Effector memory CD8-positive, alpha-beta T cell (primary cell): ENCODE results near the gene RRP9.
"Not testable (repeated sequence)": the region's sequence is repeated elsewhere in the genome, so short reads cannot be mapped to it uniquely, and the experiment has no call there.

Experiments used
- ATAC-seq: fragments of 150-1000 bp; cut with Tn5 transposase; replicated peaks from 2 replicates; pipeline ENCODE4 v1.10.0; 2021; ENCODE audit warnings: mild to moderate bottlenecking, moderate library complexity
- DNase-seq, 3 experiments: peaks; one replicate each; pipeline ENCODE4 v3.0.0; 2021
- H3K27ac Mint-ChIP-seq, 2 donors: one replicate each; pipeline ENCODE4 v1.8.0; 2022; ENCODE audit warnings: mild to moderate bottlenecking in 2 of 2, mixed read lengths in 2 of 2, moderate library complexity in 2 of 2
- H3K27me3 Mint-ChIP-seq, 2 donors: one replicate each; pipeline ENCODE4 v1.8.0; 2022; ENCODE audit warnings: mixed read lengths in 2 of 2
- H3K36me3 Mint-ChIP-seq: one replicate; pipeline ENCODE4 v1.8.0; 2022; ENCODE audit warnings: mild to moderate bottlenecking, moderate library complexity, mixed read lengths; ENCODE audit not compliant: insufficient read depth
- H3K4me1 Mint-ChIP-seq, 2 donors: one replicate each; pipeline ENCODE4 v1.8.0; 2022; ENCODE audit warnings: low read depth in 2 of 2, mixed read lengths in 2 of 2
- H3K4me3 Mint-ChIP-seq, 2 donors: one replicate each; pipeline ENCODE4 v1.8.0; 2022; ENCODE audit warnings: mild to moderate bottlenecking in 2 of 2, mixed read lengths in 2 of 2, moderate library complexity in 2 of 2
- H3K9me3 Mint-ChIP-seq, 2 donors: one replicate each; pipeline ENCODE4 v1.8.0; 2022; ENCODE audit warnings: mixed read lengths in 2 of 2

Gene RRP9

DNA sequence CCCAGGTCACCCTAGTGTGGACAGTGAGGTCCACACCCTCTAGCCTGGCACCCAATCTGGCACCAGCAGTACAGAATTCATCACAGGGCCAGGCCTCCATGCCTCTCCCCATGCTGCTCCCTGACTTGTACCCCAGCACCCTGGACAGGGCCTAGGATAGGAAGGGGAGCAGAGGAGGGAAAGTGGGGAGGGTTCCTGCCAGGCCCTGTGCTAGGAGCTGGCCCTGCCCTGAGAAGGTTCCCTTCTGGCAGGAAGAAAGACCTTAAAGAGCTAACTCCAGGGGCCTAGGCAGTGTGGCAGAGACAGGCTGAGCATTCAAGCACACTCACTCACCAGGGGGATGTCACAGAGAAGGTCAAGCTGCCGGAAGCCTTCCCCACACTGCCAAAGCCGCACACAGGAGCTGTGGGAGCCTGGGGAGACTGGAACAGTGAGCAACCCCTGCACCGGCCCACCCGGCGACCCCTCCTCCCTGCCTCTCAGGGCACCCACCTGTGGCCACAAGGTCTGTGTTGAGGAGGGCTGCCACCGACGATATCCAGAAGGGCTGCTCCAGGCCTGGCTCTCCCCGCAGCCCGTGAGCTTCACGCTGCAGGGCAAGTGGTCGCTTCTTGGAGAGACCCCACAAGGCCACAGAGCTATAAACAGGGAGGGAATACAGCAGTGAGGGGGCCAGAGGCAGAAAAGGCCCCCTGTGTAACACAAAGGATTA is 7.4 kb downstream of the RRP9 start:
- Mint-ChIP-seq H3K4me1 (peaks cover 4 to 5% of the 10 kb centered on the region in 2 donors), H3K27me3 (no peaks in the 10 kb centered on the region), H3K27ac (no peak overlapping the region), H3K4me3 (no peak overlapping the region), H3K9me3 (no peaks in the 10 kb centered on the region), H3K36me3 (peaks cover 21% of the 10 kb centered on the region)
- ATAC-seq, result no peak
- DNase-seq, result no peak

DNA sequence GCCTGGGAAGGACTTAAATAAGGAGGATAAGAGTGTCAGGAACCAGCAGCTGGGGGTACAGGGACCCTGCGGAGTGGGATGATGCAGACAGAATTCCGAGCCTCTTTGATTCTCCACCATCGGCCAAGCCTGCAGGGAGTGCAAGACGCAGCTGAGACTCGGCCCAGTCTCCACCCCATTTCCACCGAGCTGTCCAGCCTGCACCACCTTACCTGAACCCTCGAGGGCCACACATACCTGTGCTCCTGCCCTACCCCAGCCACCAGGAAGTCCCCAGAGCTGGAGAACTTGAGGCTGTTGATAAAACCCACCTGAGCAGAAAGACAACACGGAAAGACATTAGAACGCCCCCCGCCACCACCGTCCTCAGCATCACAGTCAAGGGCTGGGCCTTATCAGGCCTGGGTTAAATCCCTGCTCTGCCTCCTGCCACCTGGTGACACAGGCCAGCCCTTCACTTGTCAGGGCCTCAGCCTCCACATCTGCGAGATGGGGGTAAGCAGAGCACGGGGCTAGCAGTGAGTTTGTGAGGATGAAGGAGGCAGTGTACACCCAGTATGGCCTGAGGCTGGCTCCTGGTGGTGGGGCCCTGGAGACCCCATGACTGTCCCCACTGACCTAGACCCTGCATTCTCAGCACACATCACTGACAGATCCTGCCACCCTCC is 8.1 kb downstream of the RRP9 start:
- Mint-ChIP-seq H3K27ac (no peak overlapping the region), H3K4me3 (no peak overlapping the region), H3K27me3 (no peaks in the 10 kb centered on the region), H3K4me1 (no peaks in the 10 kb centered on the region), H3K9me3 (no peaks in the 10 kb centered on the region), H3K36me3 (peaks cover 21% of the 10 kb centered on the region)
- DNase-seq, result no peak
- ATAC-seq, result no peak

DNA sequence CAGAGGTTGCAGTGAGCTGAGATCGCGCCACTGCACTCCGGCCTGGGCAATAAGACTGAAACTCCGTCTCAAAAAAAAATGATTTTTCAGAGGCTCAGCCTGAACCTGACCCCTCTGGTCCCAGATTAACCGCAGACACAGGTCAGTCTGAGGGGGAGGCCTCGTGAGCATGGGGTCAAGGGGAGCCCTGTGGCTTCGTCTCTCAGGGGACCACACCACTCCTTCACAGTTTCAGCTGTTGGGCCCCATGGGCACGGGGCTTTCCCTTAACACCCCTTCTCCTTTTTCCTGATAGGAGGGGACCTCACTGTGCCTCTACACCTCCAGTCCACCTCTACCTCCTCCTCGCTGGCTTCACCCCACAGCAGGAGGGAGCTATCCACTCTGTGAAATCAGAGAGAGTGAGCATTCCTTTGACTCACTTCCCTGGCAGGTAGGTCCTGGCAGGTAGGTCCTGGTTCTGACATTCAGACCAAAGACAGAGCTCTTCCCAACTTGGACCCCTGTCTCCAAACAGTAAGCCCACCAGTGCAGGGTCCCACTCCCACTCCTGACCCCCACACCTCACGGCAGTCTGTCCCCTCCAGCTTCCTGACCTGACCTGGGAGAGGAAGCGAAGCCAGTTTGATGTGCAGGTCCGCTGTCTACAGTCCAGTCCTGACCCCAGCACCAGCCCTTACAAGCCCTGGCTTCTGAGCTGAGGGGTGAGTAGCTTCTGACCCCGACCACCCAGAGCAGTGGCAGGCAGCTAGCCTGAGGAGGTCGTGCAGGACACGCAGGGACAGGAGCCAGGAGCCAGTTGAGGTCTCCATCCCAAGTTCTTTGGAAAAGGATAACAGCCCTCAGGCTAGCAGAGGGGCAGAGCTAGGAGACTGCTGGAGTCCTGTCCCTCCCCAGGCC is 9.0 kb downstream of the RRP9 start:
- Mint-ChIP-seq H3K4me3 (no peak overlapping the region), H3K4me1 (no peaks in the 10 kb centered on the region), H3K9me3 (no peaks in the 10 kb centered on the region), H3K27ac (peak overlapping the region in 1 of 2 donors; percentile 60), H3K36me3 (peaks cover 19% of the 10 kb centered on the region), H3K27me3 (no peaks in the 10 kb centered on the region)
- DNase-seq, result no peak
- no peak for ATAC-seq

DNA sequence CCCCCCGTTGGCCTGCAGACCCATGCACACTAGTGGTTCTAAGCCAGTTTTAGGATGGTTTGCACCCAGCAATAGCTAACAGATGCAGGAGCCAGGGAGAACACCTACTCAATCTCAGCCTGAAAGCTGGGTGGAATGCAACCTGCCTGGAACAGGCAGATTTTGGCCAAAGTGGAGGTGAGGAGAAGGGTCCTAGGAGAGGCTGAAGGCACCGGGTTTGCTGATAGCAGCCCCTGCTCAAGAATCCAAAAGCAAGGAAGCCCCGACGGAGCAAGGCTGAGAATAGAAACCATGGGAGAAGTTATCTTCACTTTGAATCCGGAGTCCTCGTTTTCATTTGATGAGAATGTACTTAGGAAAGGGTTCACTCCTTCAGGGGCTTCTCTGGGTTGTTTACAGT is 9.9 kb downstream of the RRP9 start:
- DNase-seq (no peak), ATAC-seq (no peak)
- H3K4me3 Mint-ChIP-seq, result no peak overlapping the region
- no peaks in the 10 kb centered on the region for H3K27me3 Mint-ChIP-seq
- peaks cover 14% of the 10 kb centered on the region for H3K36me3 Mint-ChIP-seq
- no peaks in the 10 kb centered on the region for H3K4me1 Mint-ChIP-seq
- H3K27ac Mint-ChIP-seq, result no peak overlapping the region
- H3K9me3 Mint-ChIP-seq, result no peaks in the 10 kb centered on the region

DNA sequence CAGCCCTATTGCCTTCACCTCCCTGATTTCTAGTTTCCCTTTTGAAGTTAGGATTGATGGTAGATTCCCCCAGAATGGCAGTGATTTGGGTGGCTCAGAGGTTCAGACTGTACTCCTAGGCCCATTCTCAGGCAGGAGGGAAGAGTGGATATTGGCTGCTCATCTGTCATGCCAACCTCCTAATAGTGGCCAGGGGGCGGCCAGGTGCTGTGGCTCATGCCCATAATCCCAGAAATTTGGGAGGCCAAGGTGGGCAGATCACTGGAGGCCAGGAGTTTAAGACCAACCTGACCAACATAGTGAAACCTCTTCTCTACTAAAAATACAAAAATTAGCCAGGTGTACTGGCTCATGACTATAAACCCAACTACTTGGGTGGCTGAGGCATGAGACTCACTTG is 11.3 kb downstream of the RRP9 start:
- H3K9me3 Mint-ChIP-seq, result no peaks in the 10 kb centered on the region
- no peak overlapping the region for H3K27ac Mint-ChIP-seq
- no peak for DNase-seq
- H3K36me3 Mint-ChIP-seq, result peaks cover 8% of the 10 kb centered on the region
- ATAC-seq, result no peak
- H3K4me3 Mint-ChIP-seq, result no peak overlapping the region
- no peaks in the 10 kb centered on the region for H3K27me3 Mint-ChIP-seq
- H3K4me1 Mint-ChIP-seq, result no peaks in the 10 kb centered on the region

DNA sequence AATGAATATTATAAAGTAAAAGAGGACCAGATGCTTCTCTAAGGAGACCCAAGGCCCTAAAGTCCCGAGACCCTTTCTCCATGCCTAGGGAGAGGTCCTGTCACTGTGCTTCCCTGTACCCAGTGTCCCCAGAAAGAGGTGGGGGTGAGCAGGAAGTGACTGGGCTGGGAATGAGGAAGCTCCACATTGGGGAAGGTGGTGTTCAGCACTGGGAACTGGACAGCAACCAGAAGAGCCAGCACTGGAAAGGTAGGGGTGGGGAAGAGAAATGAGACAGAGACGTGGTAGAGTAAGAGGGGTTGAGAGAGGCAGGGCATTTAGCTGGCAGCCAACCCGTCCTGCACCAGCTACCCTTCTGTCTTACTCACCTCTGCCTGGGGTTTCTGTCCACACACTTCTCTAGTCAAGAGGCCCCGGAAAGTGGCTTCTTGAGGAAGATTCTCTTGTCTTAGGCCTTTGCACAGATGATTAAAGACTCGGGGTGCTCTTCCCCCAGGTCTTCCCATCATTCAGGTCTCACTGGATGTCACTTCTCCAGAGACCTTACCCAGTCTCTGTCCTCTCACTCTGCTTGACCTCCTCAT is 12.2 kb downstream of the RRP9 start:
- Mint-ChIP-seq H3K27ac (no peak overlapping the region), H3K9me3 (no peaks in the 10 kb centered on the region), H3K36me3 (peaks cover 3% of the 10 kb centered on the region), H3K4me3 (no peak overlapping the region), H3K4me1 (no peaks in the 10 kb centered on the region), H3K27me3 (no peaks in the 10 kb centered on the region)
- DNase-seq, result no peak
- no peak for ATAC-seq

DNA sequence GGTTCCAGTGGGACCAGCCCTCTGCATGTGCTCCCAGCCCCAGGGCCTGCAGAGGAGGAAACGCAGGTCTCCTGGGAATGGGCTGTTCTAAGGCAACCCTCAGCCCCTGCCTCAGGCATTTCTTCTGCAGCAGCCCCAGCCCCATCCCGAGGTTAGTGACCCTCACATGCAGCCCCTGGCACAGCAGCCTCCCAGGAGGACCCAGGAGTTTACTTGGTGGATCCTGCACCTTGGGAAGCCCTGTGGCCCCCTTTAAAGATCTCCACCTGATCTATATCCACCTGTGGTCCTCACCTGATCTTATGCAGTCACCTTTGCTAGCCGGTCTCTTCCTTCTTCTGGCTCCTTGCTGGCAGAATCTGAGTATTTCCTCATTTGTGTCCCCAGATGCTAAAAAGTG is 12.7 kb downstream of the RRP9 start:
- not testable (repeated sequence) for H3K4me1 Mint-ChIP-seq, DNase-seq, H3K4me3 Mint-ChIP-seq, H3K27me3 Mint-ChIP-seq, H3K36me3 Mint-ChIP-seq, H3K9me3 Mint-ChIP-seq, H3K27ac Mint-ChIP-seq, ATAC-seq

DNA sequence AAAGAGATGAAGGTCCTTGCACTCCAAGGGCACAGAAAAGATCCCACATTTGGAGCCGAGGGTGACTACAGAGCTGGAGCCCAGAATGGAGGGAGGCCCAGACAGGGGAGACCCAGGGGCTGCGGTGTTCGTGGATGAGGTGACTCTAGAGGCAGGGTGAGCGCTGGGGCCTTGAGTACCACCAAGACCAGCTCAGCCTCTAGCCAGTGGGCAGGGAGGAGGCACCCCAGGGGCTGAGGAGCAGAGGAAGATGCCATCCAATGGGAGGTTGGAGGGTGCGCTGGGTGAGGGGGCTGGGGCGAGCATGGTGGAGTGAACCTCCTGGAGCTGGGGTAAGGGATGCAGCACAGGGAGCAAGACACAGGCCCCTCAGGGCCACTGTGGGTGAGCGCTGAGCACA is 13.3 kb downstream of the RRP9 start:
- Mint-ChIP-seq H3K27me3 (no peaks in the 10 kb centered on the region), H3K27ac (peak overlapping the region in 1 of 2 donors; percentile 82), H3K9me3 (no peaks in the 10 kb centered on the region), H3K36me3 (no peaks in the 10 kb centered on the region), H3K4me3 (no peak overlapping the region), H3K4me1 (no peaks in the 10 kb centered on the region)
- no peak for ATAC-seq
- no peak for DNase-seq

DNA sequence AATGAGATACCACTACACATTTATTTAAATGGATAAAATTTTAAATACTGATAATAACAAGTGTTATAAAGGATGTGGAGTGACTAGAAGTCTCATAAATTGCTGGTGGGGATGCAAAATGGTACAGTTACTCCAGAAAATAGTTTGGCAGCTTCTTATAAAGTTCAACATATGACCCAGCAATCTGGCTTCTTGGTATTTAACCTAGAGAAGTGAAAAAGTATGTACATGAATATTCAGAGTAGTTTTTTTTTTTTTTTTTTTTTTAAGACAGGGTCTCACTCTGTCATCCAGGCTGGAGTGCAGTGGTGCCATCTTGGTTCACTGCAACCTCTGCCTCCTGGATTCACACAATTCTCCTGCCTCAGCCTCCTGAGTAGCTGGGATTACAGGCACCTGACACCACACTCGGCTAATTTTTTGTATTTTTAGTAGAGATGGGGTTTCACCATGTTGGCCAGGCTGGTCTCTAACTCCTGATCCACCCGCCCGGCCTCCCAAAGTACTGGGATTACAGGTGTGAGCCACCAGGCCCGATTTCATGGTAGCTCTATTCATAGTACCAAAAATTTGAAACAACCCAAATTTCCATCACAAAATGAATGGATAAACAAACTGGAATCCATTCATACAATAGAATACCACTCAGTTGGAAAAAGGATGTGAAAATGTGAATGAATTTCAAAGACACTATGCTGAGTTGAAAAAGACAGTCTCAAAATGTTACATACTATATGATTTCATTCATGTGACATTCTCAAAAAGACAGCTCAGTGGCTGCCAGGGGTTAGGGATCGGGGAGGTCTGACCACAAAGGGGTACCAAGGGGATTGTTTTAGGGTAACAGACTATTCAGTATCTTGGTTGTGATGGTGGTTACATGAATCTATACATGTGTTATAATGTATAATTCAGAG is 14.4 kb downstream of the RRP9 start:
- Mint-ChIP-seq H3K27ac (no peak overlapping the region), H3K4me1 (no peaks in the 10 kb centered on the region), H3K9me3 (no peaks in the 10 kb centered on the region), H3K27me3 (peaks cover 0 to 3% of the 10 kb centered on the region in 2 donors), H3K4me3 (no peak overlapping the region), H3K36me3 (no peaks in the 10 kb centered on the region)
- no peak for ATAC-seq
- DNase-seq, result no peak

DNA sequence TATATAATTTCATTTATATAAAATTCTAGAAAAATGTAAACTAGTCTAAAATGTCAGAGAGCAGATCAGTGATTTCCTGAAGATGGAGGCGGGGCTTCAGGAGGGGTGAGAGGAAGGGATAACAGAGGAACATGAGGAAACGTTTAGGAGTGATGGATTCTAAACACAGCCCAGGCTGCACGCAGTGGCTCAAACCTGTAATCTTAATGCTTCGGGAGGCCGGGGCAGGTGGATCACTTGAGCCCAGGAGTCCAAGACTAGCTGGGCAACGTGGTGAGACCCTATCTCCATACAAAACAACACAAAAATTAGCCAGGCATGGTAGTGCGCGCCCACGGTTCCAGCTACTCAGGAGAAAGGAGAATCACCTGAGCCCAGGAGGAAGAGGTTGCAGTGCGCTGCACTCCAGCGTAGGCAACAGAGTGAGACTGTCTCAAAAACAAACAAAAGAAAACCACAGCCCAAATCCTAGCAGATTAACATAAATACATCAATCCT is 20.6 kb downstream of the RRP9 start:
- Mint-ChIP-seq H3K27me3 (peaks cover 6 to 15% of the 10 kb centered on the region in 2 donors), H3K9me3 (no peaks in the 10 kb centered on the region), H3K4me1 (no peaks in the 10 kb centered on the region), H3K36me3 (no peaks in the 10 kb centered on the region), H3K27ac (no peak overlapping the region), H3K4me3 (no peak overlapping the region)
- ATAC-seq (no peak), DNase-seq (no peak)

DNA sequence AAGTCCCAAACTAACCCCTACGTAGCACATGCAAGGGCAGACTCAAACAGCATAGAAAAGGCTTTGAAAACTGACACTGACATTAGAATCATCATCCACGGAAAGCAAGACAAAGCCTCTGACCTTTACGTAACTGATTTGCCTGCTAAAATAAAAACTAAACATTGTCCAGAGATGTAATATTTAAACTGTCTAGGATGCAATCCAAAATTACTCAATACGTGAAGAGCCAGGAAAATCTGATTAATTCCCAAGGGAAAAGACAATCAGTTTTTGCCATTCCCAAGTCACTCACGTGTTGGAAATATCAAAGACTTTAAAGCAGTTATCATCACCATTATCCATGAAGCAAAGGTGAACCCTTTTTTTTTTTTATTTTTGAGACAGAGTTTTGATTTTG is 25.3 kb downstream of the RRP9 start:
- no peak overlapping the region for H3K4me3 Mint-ChIP-seq
- no peaks in the 10 kb centered on the region for H3K9me3 Mint-ChIP-seq
- H3K36me3 Mint-ChIP-seq, result no peaks in the 10 kb centered on the region
- no peak overlapping the region for H3K27ac Mint-ChIP-seq
- H3K4me1 Mint-ChIP-seq, result no peaks in the 10 kb centered on the region
- no peak for DNase-seq
- ATAC-seq, result no peak
- peaks cover 10 to 15% of the 10 kb centered on the region in 2 donors for H3K27me3 Mint-ChIP-seq

DNA sequence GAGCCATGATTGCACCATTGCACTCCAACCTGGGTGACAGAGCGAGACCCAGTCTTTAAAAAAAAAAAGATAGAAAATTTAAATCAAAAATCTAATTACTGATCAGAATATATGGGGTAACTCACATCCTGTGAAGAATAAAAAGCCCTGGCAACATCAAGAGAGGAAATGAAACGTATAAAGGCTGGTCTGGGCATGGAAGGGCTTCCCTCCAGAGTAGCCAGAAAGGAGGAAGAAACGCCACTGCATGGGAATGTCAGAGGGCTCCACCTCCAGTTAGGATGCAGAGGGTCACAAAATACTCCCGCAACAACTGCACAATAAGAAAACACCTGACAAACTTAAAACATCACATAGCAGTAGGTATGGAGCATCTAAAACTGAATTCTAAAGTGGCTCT is 33.7 kb downstream of the RRP9 start:
- DNase-seq, result no peak
- ATAC-seq, result no peak
- peaks cover 0 to 5% of the 10 kb centered on the region in 2 donors for H3K9me3 Mint-ChIP-seq
- no peak overlapping the region for H3K4me3 Mint-ChIP-seq
- no peak overlapping the region for H3K27ac Mint-ChIP-seq
- H3K36me3 Mint-ChIP-seq, result no peaks in the 10 kb centered on the region
- no peaks in the 10 kb centered on the region for H3K4me1 Mint-ChIP-seq
- H3K27me3 Mint-ChIP-seq, result peaks cover 57 to 61% of the 10 kb centered on the region in 2 donors
